Small intestine (tissue), 7 donors: ENCODE data around the gene NFS1. TPM values are rescaled to one million over a fixed set of nuclear protein-coding genes. Genes with fewer than 3 reads are reported as not detected.

Source experiments
- DNase-seq, 2 donors: peaks; one replicate each; pipeline versions ENCODE4 v3.0.0 to v3.0.0-alpha.2; 2013
- FAIRE-seq: peaks from 2 replicates; lab custom pipeline; 2012; peaks lifted over from hg19 to GRCh38; lab: Jason Lieb, UNC
- H3K27ac ChIP-seq, 3 donors: one replicate each; pipeline ENCODE4 v1.5.1; 2013; ENCODE audit warnings: low read length in 2 of 3, mild to moderate bottlenecking in 2 of 3, control low read depth in 1 of 3, inconsistent platforms in 1 of 3, low read depth in 1 of 3, moderate library complexity in 1 of 3
- H3K27me3 ChIP-seq, 3 donors: one replicate each; pipeline ENCODE4 v1.6.1; 2013; ENCODE audit warnings: low read length in 3 of 3, inconsistent platforms in 1 of 3; ENCODE audit not compliant: control insufficient read depth in 3 of 3, insufficient read depth in 3 of 3
- H3K36me3 ChIP-seq, 3 donors: one replicate each; pipeline ENCODE4 v1.6.1; 2013; ENCODE audit warnings: low read length in 3 of 3, inconsistent platforms in 1 of 3, low read depth in 1 of 3, mild to moderate bottlenecking in 1 of 3, moderate library complexity in 1 of 3; ENCODE audit not compliant: control insufficient read depth in 3 of 3, insufficient read depth in 2 of 3
- H3K4me1 ChIP-seq, 3 donors: one replicate each; pipeline ENCODE4 v1.6.1; 2013; ENCODE audit warnings: low read length in 2 of 3, inconsistent platforms in 1 of 3, low read depth in 1 of 3, mild to moderate bottlenecking in 1 of 3, moderate library complexity in 1 of 3; ENCODE audit not compliant: control insufficient read depth in 3 of 3, insufficient read depth in 2 of 3
- H3K4me3 ChIP-seq, 3 donors: one replicate each; pipeline ENCODE4 v1.5.1; 2013; ENCODE audit warnings: low read length in 3 of 3, control low read depth in 1 of 3, inconsistent platforms in 1 of 3, low read depth in 1 of 3, mild to moderate bottlenecking in 1 of 3, moderate library complexity in 1 of 3
- H3K9me3 ChIP-seq, 2 donors: one replicate each; pipeline ENCODE4 v1.6.1; 2013; ENCODE audit warnings: low read depth in 1 of 2, low read length in 1 of 2; ENCODE audit not compliant: control insufficient read depth in 2 of 2, insufficient read depth in 1 of 2
- WGBS, 3 donors: extraction: QIAGEN DNeasy Blood & Tissue Kit; methylation state at CpG; one replicate each; pipeline ENCODE4 v1.1.7; 2013; 5-methylcytosine and 5-hydroxymethylcytosine counted together
- polyA plus RNA-seq, 4 donors: library from polyadenylated mRNA; stranded (reverse) in 3 of 4; unstranded in 1 of 4; fragments of 200-250 nt in 3 of 4; fragments of 120-200 nt in 1 of 4; gene quantifications; one replicate each; pipeline versions ENCODE4 v1.2.1 to v1.2.3, GENCODE V29; 2013
- donor health status: healthy with polysubstance abuse.
- donor health status: control.
- donor health status: control.
- donor health status: Bipolar disorder and iron deficiency.
- donor health status: healthy.

The NFS1 gene
- polyA plus RNA-seq, 4 donors, result 21.9 to 39.6 (median 34.1) TPM

DNA sequence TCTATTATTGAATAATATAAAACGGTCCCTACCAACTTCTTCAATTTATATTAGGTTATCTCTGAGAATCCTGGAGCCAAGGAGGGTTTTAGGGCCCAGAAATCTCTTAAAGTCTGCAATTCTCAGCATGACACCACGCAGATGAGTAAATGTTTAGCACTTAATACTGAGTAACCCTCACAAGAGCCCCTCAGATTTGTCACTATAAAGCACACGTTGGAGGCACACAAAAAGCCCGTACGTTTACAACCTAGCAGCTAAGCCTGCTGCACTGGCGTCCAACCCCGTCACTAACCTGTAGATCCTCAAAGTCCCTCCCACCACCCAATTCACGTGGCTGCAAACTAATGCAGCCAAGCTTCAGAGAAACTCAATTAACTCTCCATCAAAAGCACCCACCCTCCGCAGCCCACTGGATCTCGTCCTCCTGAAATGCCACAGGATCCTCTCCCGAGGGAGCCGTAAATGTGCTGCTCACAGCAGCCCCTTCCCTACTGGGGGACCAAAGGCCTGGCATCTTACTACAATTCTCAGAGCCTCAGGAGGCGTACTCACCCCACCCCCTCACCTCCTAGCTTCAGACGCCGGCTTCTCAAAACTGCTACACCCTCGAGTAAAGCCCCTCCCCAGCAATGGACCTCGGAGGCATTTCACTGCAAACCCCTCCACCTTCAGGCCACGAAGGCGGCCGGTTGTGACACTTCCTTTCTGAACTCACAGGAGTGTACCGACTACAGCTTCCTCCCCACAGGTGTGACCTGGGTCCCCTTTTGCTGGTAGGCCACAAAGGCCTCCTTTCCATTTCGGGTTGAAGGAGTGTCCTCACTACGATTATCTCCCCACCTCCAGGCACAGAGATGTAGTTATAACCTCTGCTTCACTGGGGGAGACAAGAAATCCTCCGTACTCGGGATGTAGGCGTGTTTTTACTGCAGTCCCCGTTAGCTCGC lies 35.4 kb downstream of the NFS1 start:
- H3K36me3 ChIP-seq, result peaks cover 0 to 2% (median 0%) of the 10 kb centered on the region in 3 donors
- WGBS, 3 donors, result 0 to 1% (median 0%) methylated on average over 28 of the region's 28 CpGs
- FAIRE-seq, result no peak

DNA sequence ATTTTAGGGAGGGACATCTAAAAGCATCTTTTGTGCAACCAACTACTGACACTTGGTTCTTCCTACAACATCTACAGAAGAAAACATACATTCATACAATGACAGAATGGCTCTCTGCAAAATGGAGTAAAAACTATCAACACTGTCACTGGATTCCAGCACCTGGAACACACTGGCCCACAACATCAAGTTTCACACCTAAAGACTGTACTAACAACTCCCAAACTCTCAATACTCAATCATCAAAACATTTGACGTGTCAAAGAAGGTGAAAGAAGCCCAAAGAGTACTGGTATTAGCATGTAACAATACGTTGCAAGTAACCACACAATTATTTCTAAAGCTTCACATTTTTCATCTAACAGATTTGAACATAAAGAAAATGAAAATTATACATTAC lies 36.6 kb downstream of the NFS1 start:
- 0 to 12% (median 7%) methylated on average over 2 of the region's 2 CpGs for WGBS, 3 donors
- Histone ChIP-seq H3K36me3 (no peaks in the 10 kb centered on the region), H3K9me3 (no peaks in the 10 kb centered on the region), H3K4me1 (peaks cover 3 to 11% (median 7%) of the 10 kb centered on the region in 3 donors), H3K27me3 (no peaks in the 10 kb centered on the region), H3K4me3 (peak overlapping the region in 1 of 3 donors; percentile 33), H3K27ac (no peak overlapping the region)
- no peak for FAIRE-seq
- no peak for DNase-seq

More for the DNA sequence above, 35.4 kb downstream of the NFS1 start:
- peak overlapping the region; percentile 95 to 99 (median 98) for H3K27ac ChIP-seq
- H3K4me3 ChIP-seq, result peak overlapping the region; percentile 81 to 89 (median 89)
- H3K9me3 ChIP-seq, result no peaks in the 10 kb centered on the region
- peak; percentile 61 to 77 for DNase-seq
- H3K27me3 ChIP-seq, result no peaks in the 10 kb centered on the region
- H3K4me1 ChIP-seq, result peaks cover 3 to 11% (median 7%) of the 10 kb centered on the region in 3 donors

DNA sequence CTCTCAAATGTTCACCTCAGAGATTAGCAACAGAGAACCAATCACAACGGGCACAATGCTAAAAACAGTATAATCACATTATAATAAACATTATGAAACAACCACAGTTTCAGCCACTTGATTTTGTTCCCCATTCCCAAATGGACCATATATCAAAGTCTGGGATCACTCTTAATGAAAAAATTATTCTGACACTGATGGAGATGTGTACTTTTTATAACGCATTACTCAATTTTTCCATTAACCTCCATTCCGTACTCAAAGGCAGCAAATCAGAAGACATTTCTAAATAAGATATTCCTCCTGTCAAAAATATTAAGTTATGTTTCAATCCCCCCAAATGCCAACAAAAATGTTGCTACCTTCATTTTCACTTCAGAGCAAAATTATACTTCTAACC lies 37.2 kb downstream of the NFS1 start:
- H3K27ac ChIP-seq, result no peak overlapping the region
- H3K9me3 ChIP-seq, result no peaks in the 10 kb centered on the region
- H3K27me3 ChIP-seq, result no peaks in the 10 kb centered on the region
- DNase-seq (no peak), FAIRE-seq (no peak)
- H3K4me3 ChIP-seq, result no peak overlapping the region
- no peaks in the 10 kb centered on the region for H3K36me3 ChIP-seq
- H3K4me1 ChIP-seq, result peaks cover 3 to 11% (median 7%) of the 10 kb centered on the region in 3 donors
- WGBS, 3 donors, result 21 to 26% (median 25%) methylated on average over 3 of the region's 3 CpGs

DNA sequence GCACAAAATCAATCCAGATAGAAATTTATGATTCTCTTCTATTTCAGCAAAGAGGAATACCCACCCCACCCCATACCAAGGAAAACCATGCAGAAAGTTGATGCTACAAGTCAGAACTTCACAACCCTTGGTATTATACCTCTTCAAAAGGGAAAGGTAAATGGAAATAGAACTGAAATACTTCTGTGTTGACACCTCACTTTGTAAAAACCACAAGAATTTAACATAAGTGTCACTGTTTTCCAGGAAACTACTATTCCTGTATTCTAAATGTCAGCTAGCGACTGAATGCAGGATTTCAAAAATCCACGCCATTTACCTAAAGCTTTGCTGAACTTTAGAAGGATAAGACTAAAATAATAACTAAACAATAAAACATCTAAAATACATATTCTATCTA lies 38.1 kb downstream of the NFS1 start:
- H3K27ac ChIP-seq, result no peak overlapping the region
- FAIRE-seq (no peak), DNase-seq (no peak)
- WGBS, 3 donors, result 61 to 80% (median 65%) methylated on average over 2 of the region's 2 CpGs
- H3K27me3 ChIP-seq, result no peaks in the 10 kb centered on the region
- H3K36me3 ChIP-seq, result peaks cover 0 to 4% (median 0%) of the 10 kb centered on the region in 3 donors
- H3K9me3 ChIP-seq, result no peaks in the 10 kb centered on the region
- peaks cover 3 to 11% (median 7%) of the 10 kb centered on the region in 3 donors for H3K4me1 ChIP-seq
- H3K4me3 ChIP-seq, result no peak overlapping the region

- FAIRE-seq (no peak), DNase-seq (no peak)
- peaks cover 0 to 4% (median 0%) of the 10 kb centered on the region in 3 donors for H3K36me3 ChIP-seq
- H3K27me3 ChIP-seq, result no peaks in the 10 kb centered on the region
- H3K4me3 ChIP-seq, result no peak overlapping the region
- peak overlapping the region in 1 of 3 donors; percentile 38 for H3K27ac ChIP-seq
- H3K4me1 ChIP-seq, result peaks cover 3 to 11% (median 7%) of the 10 kb centered on the region in 3 donors
- no peaks in the 10 kb centered on the region for H3K9me3 ChIP-seq
- WGBS, 3 donors, result 84 to 93% (median 85%) methylated on average over 10 of the region's 10 CpGs
These were observed 38.8 kb downstream of the NFS1 start for GRCh38 chr20:35660122-35660937.

- H3K27ac ChIP-seq, result no peak overlapping the region
- peaks cover 0 to 8% (median 7%) of the 10 kb centered on the region in 3 donors for H3K4me1 ChIP-seq
- DNase-seq (no peak), FAIRE-seq (no peak)
- H3K27me3 ChIP-seq, result no peaks in the 10 kb centered on the region
- H3K4me3 ChIP-seq, result no peak overlapping the region
- 21 to 30% (median 27%) methylated on average over 1 of the region's 1 CpG for WGBS, 3 donors
- H3K9me3 ChIP-seq, result no peaks in the 10 kb centered on the region
- peaks cover 17 to 25% (median 18%) of the 10 kb centered on the region in 3 donors for H3K36me3 ChIP-seq
These were observed 41.9 kb downstream of the NFS1 start for GRCh38 chr20:35657271-35657670.

GRCh38 chr20:35654415-35654814 lies 44.7 kb downstream of the NFS1 start:
- Histone ChIP-seq H3K4me1 (no peaks in the 10 kb centered on the region), H3K27me3 (no peaks in the 10 kb centered on the region), H3K36me3 (peaks cover 17 to 25% (median 18%) of the 10 kb centered on the region in 3 donors), H3K9me3 (no peaks in the 10 kb centered on the region), H3K27ac (no peak overlapping the region), H3K4me3 (no peak overlapping the region)
- WGBS, 3 donors, result 95 to 98% (median 97%) methylated on average over 9 of the region's 9 CpGs
- FAIRE-seq (no peak), DNase-seq (no peak)

GRCh38 chr20:35653893-35654292 lies 45.3 kb downstream of the NFS1 start:
- WGBS, 3 donors, result 91 to 95% (median 92%) methylated on average over 4 of the region's 4 CpGs
- no peak overlapping the region for H3K4me3 ChIP-seq
- H3K27ac ChIP-seq, result no peak overlapping the region
- no peak for FAIRE-seq
- DNase-seq, result no peak
- no peaks in the 10 kb centered on the region for H3K9me3 ChIP-seq
- peaks cover 17 to 25% (median 18%) of the 10 kb centered on the region in 3 donors for H3K36me3 ChIP-seq
- H3K4me1 ChIP-seq, result no peaks in the 10 kb centered on the region
- H3K27me3 ChIP-seq, result no peaks in the 10 kb centered on the region
